C4-2B (cell line): ENCODE results near the gene COL8A2.

Source experiments
- H3K27ac ChIP-seq: fragments of 450-650 bp; 2 replicates; pipeline ENCODE4 v1.5.1; 2017
- ZFX ChIP-seq: fragments of 450-650 bp; IDR thresholded peaks from 2 replicates; pipeline ENCODE4 v1.6.1; 2017
- TF ChIP-seq, protein P1 (sequence below): fragments of 450-650 bp; conservative IDR thresholded peaks from 2 replicates; pipeline ENCODE4 v1.5.1; 2017; ENCODE audit warnings: mild to moderate bottlenecking

The COL8A2 gene

DNA sequence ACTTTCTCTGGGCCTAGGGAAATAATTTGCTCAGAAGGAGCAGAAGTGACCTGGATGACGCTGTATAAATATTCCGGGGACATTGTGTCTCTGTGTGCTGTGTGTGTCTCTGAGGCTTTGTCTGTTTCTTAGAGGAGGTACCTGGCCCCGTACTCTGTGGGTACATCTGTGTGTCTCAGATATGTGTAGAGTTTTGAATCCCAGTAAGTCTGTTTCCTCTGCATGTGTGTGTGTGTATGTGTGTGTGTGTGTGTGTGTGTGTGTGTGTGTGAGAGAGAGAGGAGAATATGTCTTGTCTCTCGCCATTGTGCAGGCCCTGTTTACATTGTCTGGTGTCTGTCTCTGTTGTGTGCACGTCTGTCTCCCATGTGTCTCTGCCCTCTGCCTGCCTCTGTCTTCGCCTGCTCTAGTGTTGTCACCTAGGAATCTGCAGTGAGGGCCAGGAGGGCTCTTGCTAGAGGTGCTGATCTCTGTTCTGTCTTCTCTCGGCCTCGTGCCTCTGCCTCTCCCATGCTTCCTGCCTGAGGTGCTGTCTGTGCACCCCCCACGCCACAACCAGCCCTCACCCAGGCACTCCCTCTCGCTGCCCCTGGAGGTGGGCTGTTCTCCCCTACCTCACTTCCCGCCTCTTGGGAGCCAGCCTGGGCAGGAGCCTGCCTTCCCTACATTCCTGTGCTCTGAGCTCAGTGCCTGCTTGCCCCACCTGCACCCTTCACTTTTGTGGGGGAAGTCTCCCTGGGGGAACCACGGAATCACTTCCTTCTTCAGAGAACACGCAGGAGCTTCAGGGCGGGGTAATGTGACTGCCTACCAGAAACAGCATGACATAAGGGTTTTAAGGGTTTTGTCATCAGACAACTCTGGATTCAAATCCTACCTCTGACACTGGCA, 36.9 kb upstream of the COL8A2 start:
- peak overlapping the region; percentile 84 for H3K27ac ChIP-seq
- TF ChIP-seq, protein P1, sequence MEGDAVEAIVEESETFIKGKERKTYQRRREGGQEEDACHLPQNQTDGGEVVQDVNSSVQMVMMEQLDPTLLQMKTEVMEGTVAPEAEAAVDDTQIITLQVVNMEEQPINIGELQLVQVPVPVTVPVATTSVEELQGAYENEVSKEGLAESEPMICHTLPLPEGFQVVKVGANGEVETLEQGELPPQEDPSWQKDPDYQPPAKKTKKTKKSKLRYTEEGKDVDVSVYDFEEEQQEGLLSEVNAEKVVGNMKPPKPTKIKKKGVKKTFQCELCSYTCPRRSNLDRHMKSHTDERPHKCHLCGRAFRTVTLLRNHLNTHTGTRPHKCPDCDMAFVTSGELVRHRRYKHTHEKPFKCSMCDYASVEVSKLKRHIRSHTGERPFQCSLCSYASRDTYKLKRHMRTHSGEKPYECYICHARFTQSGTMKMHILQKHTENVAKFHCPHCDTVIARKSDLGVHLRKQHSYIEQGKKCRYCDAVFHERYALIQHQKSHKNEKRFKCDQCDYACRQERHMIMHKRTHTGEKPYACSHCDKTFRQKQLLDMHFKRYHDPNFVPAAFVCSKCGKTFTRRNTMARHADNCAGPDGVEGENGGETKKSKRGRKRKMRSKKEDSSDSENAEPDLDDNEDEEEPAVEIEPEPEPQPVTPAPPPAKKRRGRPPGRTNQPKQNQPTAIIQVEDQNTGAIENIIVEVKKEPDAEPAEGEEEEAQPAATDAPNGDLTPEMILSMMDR = no peak
- TF ChIP-seq ZFX = no peak

DNA sequence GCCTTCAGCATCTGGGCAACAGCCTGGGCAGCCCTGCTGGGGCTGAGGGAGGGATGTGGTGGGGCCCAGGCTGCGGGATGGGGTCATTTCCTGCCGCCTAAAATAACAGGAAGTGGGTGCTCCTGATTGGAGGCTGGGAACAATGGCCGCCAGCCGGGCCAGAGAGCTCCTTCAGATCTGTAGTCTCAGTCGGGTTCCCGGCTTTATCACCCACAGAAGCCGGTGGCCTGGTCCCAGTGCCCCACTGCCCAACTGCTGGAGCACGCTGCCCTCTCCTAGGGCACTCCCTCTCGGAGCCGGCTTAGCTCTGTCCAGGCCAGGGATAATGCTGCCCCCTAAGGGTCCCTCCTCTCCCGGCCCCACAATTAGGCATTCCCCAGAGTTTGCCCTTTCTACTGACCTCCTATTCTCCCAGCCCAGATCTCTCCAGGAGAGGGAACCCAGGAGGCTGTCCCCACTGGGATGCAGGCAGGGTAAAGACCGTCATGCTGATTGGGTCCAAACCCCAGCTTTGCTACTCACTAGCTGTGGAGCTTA, 36.0 kb upstream of the COL8A2 start:
- H3K27ac ChIP-seq = peak overlapping the region; percentile 84
- no peak for TF ChIP-seq ZFX
- TF ChIP-seq, protein P1 = no peak; the same call in 1 of the 2 replicates

DNA sequence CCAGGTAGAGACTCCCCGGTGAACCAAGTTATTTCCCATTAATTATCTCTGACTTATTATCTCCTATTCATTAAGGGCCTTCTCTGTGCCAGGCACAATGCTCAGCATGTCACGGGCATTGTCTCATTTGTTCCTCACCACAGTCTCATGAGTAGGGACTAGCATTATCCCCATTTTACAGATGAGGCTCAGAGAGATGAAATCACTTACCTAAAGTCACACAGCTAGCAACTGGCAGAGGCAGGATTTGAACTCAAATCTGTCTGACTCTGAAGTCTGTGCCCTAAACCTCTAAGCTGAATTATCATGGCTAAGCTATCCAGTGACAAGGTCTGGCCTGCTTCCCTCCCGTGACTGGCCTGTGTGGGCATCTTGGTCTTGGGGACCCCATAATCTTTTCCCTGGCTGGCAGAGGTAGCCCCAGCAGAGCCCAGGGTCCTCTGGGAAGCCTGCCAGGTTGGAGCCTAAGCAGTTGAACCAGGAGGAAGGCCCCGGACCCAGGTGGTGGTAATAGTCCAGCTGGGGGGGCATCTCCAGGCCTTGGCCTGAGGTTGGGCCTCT, 35.4 kb upstream of the COL8A2 start:
- TF ChIP-seq, protein P1 = no peak
- 0 out of 2 replicates have a peak, but pooled peaks have one; percentile 2 for TF ChIP-seq ZFX
- H3K27ac ChIP-seq = peak overlapping the region; percentile 84

DNA sequence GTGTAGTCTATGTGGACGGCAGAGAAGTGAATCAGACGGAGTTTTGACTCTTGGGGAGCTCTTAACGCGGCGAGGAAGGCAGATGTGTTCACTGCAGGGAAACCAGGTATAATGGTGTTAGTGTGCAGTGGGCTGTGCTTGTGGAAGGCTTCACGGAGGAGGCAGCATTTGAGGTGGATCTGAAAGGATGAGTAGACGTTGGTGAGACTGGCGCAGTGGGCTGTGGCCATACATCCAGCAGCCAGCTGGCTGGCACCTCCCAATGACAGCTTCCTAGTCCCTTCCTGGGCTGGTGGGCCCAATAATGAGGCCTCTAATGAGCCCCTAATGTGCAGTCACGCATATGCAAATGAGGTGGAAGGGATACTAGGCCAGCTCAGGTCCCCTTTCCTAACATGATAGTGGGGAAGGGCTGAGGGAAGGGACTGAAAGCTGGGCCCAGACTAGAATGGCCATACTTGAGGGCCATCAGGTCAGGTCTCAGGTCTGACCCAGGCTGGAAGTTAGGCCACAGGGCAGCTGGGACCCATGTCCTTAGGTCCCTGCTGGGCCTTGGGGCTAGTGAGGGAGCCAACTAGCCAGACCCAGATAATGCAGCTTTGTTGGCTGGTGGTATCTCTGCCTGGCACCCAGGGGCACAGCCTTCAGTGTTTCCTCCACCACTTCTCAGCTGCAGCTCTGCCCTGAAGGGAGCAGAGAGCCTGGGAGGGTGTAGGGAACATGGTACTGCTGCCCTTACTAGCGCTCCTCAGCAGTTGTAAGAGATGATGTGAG, 34.8 kb upstream of the COL8A2 start:
- H3K27ac ChIP-seq = peak overlapping the region; percentile 84
- TF ChIP-seq, protein P1 = no peak
- TF ChIP-seq ZFX = no peak

DNA sequence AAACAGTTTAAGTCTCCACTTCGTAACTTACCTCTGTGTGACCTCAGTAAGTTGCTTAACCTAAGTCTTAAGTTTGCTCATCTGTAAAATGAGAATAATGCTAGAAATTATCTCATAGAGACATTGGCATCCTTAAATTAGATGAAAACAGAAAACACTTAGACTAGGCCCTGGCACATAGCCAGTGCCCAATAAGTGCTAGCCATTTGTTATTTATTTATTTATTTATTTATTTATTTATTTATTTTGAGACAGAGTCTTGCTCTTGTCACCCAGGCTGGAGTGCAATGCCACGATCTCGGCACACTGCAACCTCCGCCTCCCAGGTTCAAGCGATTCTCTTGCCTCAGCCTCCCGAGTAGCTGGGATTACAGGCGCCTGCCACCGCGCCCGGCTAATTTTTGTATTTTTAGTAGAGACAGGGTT, 33.8 kb upstream of the COL8A2 start:
- peak overlapping the region; percentile 84 for H3K27ac ChIP-seq

DNA sequence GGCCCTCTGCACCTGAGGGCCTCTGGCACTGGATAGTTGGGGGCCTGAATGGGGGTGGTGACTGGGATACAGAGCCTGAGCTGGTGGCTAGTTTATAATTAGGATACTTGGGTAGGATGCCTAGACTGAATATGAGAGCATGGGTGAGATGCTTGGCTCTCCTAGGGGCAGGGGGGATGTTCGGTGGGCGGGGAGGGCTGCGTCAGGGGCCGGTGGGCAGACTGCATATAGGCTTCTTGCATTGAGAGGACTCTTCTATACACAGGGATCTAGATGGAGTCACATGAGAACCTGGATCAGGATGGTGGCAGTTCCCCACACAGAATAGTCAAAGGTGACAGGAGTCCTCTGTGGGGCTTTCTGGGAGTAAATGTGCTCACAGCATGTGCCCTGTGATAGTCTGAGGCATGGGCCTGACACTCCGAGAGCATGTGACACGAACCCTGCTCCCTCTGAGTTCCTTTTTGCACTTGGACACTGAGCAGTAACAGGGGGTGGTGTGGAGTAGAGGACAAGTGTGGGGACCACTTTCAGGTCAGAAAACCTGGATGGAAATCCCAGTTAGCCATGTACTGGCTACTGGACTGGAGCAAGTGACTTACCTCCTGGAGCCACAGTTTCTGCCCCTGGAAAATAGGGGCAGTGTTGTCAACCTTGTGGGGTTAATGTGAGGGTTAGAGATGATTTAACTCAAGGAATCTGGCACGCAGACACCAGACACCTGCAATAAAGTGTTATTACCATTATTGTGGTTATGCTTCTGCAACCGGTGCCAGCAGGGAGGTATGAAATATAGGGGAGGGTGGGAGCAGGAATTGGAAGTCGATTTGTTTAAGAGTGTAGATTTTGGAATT, 33.2 kb upstream of the COL8A2 start:
- TF ChIP-seq, protein P1 = no peak
- TF ChIP-seq ZFX = no peak
- peak overlapping the region; percentile 98 for H3K27ac ChIP-seq
